OCI-LY1 (cell line): ENCODE results near the gene ASTL.

Experiments
- H2AFZ ChIP-seq: fragments of 200-600 bp; sonication (generic), shearing (Covaris generic); 2 replicates; pipeline ENCODE4 v1.6.0; 2014; ENCODE audit warnings: antibody characterized with exemption, mild to moderate bottlenecking, low read length
- H3F3A ChIP-seq: fragments of 200-600 bp; sonication (generic), shearing (Covaris generic); 2 replicates; pipeline ENCODE4 v1.6.0; 2014; ENCODE audit warnings: mild to moderate bottlenecking, antibody characterized with exemption, low read length, moderate library complexity; ENCODE audit not compliant: insufficient read depth
- H3K27ac ChIP-seq: fragments of 200-600 bp; sonication (generic); 2 replicates; pipeline ENCODE4 v1.5.1; 2014; ENCODE audit warnings: low read length, mixed run types, mild to moderate bottlenecking, low read depth; ENCODE audit not compliant: poor library complexity, severe bottlenecking
- H3K27me3 ChIP-seq: fragments of 200-600 bp; sonication (generic); 2 replicates; pipeline ENCODE4 v1.6.0; 2014; ENCODE audit warnings: antibody characterized with exemption, mild to moderate bottlenecking, low read length, moderate library complexity; ENCODE audit not compliant: insufficient read depth
- H3K36me3 ChIP-seq: fragments of 200-600 bp; sonication (generic); 2 replicates; pipeline ENCODE4 v1.6.1; 2014; ENCODE audit warnings: mild to moderate bottlenecking, antibody characterized with exemption, low read length, moderate library complexity, mixed read lengths; ENCODE audit not compliant: insufficient read depth
- H3K4me1 ChIP-seq: fragments of 200-600 bp; sonication (generic); 2 replicates; pipeline ENCODE4 v1.5.1; 2014; ENCODE audit warnings: mild to moderate bottlenecking, low read length, moderate library complexity; ENCODE audit not compliant: insufficient read depth, severe bottlenecking
- H3K4me2 ChIP-seq: fragments of 200-600 bp; sonication (generic), shearing (Covaris generic); 2 replicates; pipeline ENCODE4 v1.6.1; 2014; ENCODE audit warnings: low read length
- H3K4me3 ChIP-seq: fragments of 200-600 bp; sonication (generic); 2 replicates; pipeline ENCODE4 v1.5.1; 2014; ENCODE audit warnings: low read length, low read depth, mild to moderate bottlenecking, mixed read lengths; ENCODE audit not compliant: poor library complexity, severe bottlenecking
- H3K79me2 ChIP-seq: fragments of 200-600 bp; shearing (Covaris generic); 2 replicates; pipeline ENCODE4 v1.6.1; 2016; ENCODE audit warnings: mixed run types, low read length, mixed read lengths; ENCODE audit not compliant: insufficient read depth
- H3K9ac ChIP-seq: fragments of 200-600 bp; sonication (generic), shearing (Covaris generic); 2 replicates; pipeline ENCODE4 v1.6.1; 2014; ENCODE audit warnings: mild to moderate bottlenecking, low read length, mixed read lengths
- H3K9me2 ChIP-seq: fragments of 200-600 bp; sonication (generic), shearing (Covaris generic); 2 replicates; pipeline ENCODE4 v1.6.1; 2014; ENCODE audit warnings: low read depth, mild to moderate bottlenecking, low read length, mixed read lengths
- H3K9me3 ChIP-seq: fragments of 200-600 bp; shearing (Covaris generic); 2 replicates; pipeline ENCODE4 v1.6.1; 2014; ENCODE audit warnings: low read length, mixed read lengths
- H4K20me1 ChIP-seq: fragments of 200-600 bp; sonication (generic), shearing (Covaris generic); 2 replicates; pipeline ENCODE4 v1.6.0; 2016; ENCODE audit warnings: mild to moderate bottlenecking, low read length; ENCODE audit not compliant: insufficient read depth
- EZH2 ChIP-seq: fragments of 200-600 bp; sonication (generic), shearing (Covaris generic); IDR thresholded peaks from 2 replicates; pipeline ENCODE4 v1.8.0; 2017; ENCODE audit warnings: borderline replicate concordance, mixed run types, mild to moderate bottlenecking, antibody characterized with exemption, low read length, moderate library complexity, mixed read lengths
- TF ChIP-seq, protein P1 (sequence below): fragments of 200-600 bp; sonication (generic), shearing (Covaris generic); IDR thresholded peaks from 2 replicates; pipeline ENCODE4 v1.5.1; 2017; ENCODE audit warnings: mild to moderate bottlenecking, antibody characterized with exemption, low read length, moderate library complexity, mixed read lengths

Gene ASTL

GRCh38 chr2:96180521-96180920 lies 42.2 kb upstream of the ASTL start:
- Histone ChIP-seq H3K9ac (no peak overlapping the region), H3K4me3 (no peak overlapping the region), H3K36me3 (peaks cover 24% of the 10 kb centered on the region), H3K27ac (no peak overlapping the region), H3K9me3 (no peaks in the 10 kb centered on the region), H3K79me2 (no peaks in the 10 kb centered on the region), H3F3A (peaks cover 11% of the 10 kb centered on the region), H3K4me1 (no peaks in the 10 kb centered on the region), H2AFZ (no peak overlapping the region), H3K9me2 (no peaks in the 10 kb centered on the region), H3K4me2 (no peak overlapping the region), H3K27me3 (no peaks in the 10 kb centered on the region), H4K20me1 (no peaks in the 10 kb centered on the region)
- TF ChIP-seq EZH2, result no peak
- TF ChIP-seq, protein P1, sequence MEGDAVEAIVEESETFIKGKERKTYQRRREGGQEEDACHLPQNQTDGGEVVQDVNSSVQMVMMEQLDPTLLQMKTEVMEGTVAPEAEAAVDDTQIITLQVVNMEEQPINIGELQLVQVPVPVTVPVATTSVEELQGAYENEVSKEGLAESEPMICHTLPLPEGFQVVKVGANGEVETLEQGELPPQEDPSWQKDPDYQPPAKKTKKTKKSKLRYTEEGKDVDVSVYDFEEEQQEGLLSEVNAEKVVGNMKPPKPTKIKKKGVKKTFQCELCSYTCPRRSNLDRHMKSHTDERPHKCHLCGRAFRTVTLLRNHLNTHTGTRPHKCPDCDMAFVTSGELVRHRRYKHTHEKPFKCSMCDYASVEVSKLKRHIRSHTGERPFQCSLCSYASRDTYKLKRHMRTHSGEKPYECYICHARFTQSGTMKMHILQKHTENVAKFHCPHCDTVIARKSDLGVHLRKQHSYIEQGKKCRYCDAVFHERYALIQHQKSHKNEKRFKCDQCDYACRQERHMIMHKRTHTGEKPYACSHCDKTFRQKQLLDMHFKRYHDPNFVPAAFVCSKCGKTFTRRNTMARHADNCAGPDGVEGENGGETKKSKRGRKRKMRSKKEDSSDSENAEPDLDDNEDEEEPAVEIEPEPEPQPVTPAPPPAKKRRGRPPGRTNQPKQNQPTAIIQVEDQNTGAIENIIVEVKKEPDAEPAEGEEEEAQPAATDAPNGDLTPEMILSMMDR, result no peak

GRCh38 chr2:96180002-96180401 lies 41.7 kb upstream of the ASTL start:
- Histone ChIP-seq H3K36me3 (peaks cover 19% of the 10 kb centered on the region), H3K4me1 (no peaks in the 10 kb centered on the region), H3K27ac (no peak overlapping the region), H2AFZ (no peak overlapping the region), H3K4me3 (no peak overlapping the region), H3K9me3 (no peaks in the 10 kb centered on the region), H3K9ac (no peak overlapping the region), H4K20me1 (no peaks in the 10 kb centered on the region), H3K4me2 (no peak overlapping the region), H3K9me2 (no peaks in the 10 kb centered on the region), H3K27me3 (no peaks in the 10 kb centered on the region), H3K79me2 (no peaks in the 10 kb centered on the region), H3F3A (peaks cover 11% of the 10 kb centered on the region)
- TF ChIP-seq, protein P1, result no peak
- no peak for TF ChIP-seq EZH2

GRCh38 chr2:96176661-96177060 lies 38.4 kb upstream of the ASTL start:
- Histone ChIP-seq H3K79me2 (no peaks in the 10 kb centered on the region), H3F3A (peaks cover 11% of the 10 kb centered on the region), H3K9me2 (no peaks in the 10 kb centered on the region), H3K4me3 (no peak overlapping the region), H2AFZ (no peak overlapping the region), H3K9me3 (no peaks in the 10 kb centered on the region), H3K4me1 (no peaks in the 10 kb centered on the region), H3K27ac (no peak overlapping the region), H3K36me3 (no peaks in the 10 kb centered on the region), H3K27me3 (no peaks in the 10 kb centered on the region), H4K20me1 (no peaks in the 10 kb centered on the region), H3K4me2 (no peak overlapping the region), H3K9ac (no peak overlapping the region)
- no peak for TF ChIP-seq EZH2
- TF ChIP-seq, protein P1, result no peak
